HEK293 (cell line): Measurements from ENCODE around the gene LRPPRC.

Experiments used
- CTCF ChIA-PET: fragments of 350-600 bp; formaldehyde crosslinking; extraction: SDS; loops from one replicate; lab custom pipeline; 2021; ENCODE audit warnings: antibody characterized with exemption; lab: Yijun Ruan, JAX
- POLR2A ChIA-PET: fragments of 300-600 bp; formaldehyde crosslinking; extraction: SDS; loops from one replicate; lab custom pipeline; 2020; ENCODE audit warnings: antibody characterized with exemption, inconsistent platforms; lab: Yijun Ruan, JAX
- H3K27ac ChIP-seq: fragments of 200-500 bp; sonication (Bioruptor generic); 2 replicates; pipeline ENCODE4 v1.5.1; 2014; ENCODE audit warnings: low read depth, low read length, control low read depth, inconsistent platforms; ENCODE audit errors: extremely low read depth
- H3K36me3 ChIP-seq, 2 experiments: fragments of 200-500 bp in 1 of 2; sonication (Bioruptor generic) in 1 of 2; 1 replicate in 1 of 2; 2 replicates in 1 of 2; pipeline ENCODE4 v1.5.1; 2014 to 2017; ENCODE audit warnings: inconsistent platforms in 2 of 2, low read length in 2 of 2; ENCODE audit not compliant: control insufficient read depth in 2 of 2, insufficient read depth in 1 of 2
- H3K4me1 ChIP-seq: fragments of 200-500 bp; sonication (Bioruptor generic); 2 replicates; pipeline ENCODE4 v1.5.1; 2014; ENCODE audit warnings: mild to moderate bottlenecking, low read length, inconsistent platforms; ENCODE audit not compliant: control insufficient read depth, insufficient read depth
- H3K4me3 ChIP-seq: 2 replicates; pipeline ENCODE4 v1.5.1; 2011; ENCODE audit warnings: low read depth, mild to moderate bottlenecking, control low read depth, low read length, moderate library complexity
- H3K9me3 ChIP-seq: fragments of 200-500 bp; sonication (Bioruptor generic); 2 replicates; pipeline ENCODE4 v1.5.1; 2014; ENCODE audit warnings: low read depth, low read length, inconsistent platforms; ENCODE audit not compliant: control insufficient read depth, insufficient read depth
- GLI2 ChIP-seq: fragments of 450-650 bp; formaldehyde crosslinking; IDR thresholded peaks from 2 replicates; pipeline ENCODE4; 2017; ENCODE audit warnings: missing biosample characterization, missing genetic modification characterization, low read depth, borderline replicate concordance
- PRDM1 ChIP-seq: fragments of 450-650 bp; formaldehyde crosslinking; IDR thresholded peaks from 2 replicates; pipeline ENCODE4; 2016; ENCODE audit warnings: missing biosample characterization, missing genetic modification characterization
- PRDM6 ChIP-seq: fragments of 450-650 bp; formaldehyde crosslinking; IDR thresholded peaks from 2 replicates; pipeline ENCODE4 v1.5.1; 2017; ENCODE audit warnings: missing biosample characterization, missing genetic modification characterization
- SCRT1 ChIP-seq: fragments of 450-650 bp; formaldehyde crosslinking; IDR thresholded peaks from 2 replicates; pipeline ENCODE4 v1.5.1; 2016; ENCODE audit warnings: missing biosample characterization, missing genetic modification characterization, borderline replicate concordance
- ZBTB17 ChIP-seq: fragments of 450-650 bp; formaldehyde crosslinking; IDR thresholded peaks from 2 replicates; pipeline ENCODE4 v1.5.1; 2016; ENCODE audit warnings: missing biosample characterization, missing genetic modification characterization
- ZBTB21 ChIP-seq: fragments of 450-650 bp; formaldehyde crosslinking; IDR thresholded peaks from 2 replicates; pipeline ENCODE4 v1.5.1; 2017; ENCODE audit warnings: missing biosample characterization, missing genetic modification characterization
- ZFP3 ChIP-seq: fragments of 450-650 bp; formaldehyde crosslinking; IDR thresholded peaks from 2 replicates; pipeline ENCODE4 v1.5.1; 2016; ENCODE audit warnings: low read depth, missing biosample characterization, missing genetic modification characterization
- ZNF175 ChIP-seq: fragments of 450-650 bp; formaldehyde crosslinking; IDR thresholded peaks from 2 replicates; pipeline ENCODE4 v1.5.1; 2016; ENCODE audit warnings: missing biosample characterization, missing genetic modification characterization
- ZNF23 ChIP-seq: fragments of 450-650 bp; formaldehyde crosslinking; IDR thresholded peaks from 2 replicates; pipeline ENCODE4 v1.5.1; 2016; ENCODE audit warnings: missing biosample characterization, missing genetic modification characterization, borderline replicate concordance
- ZNF423 ChIP-seq: fragments of 450-650 bp; formaldehyde crosslinking; IDR thresholded peaks from 2 replicates; pipeline ENCODE4 v1.5.1; 2016; ENCODE audit warnings: missing biosample characterization, missing genetic modification characterization
- ZNF585B ChIP-seq: fragments of 450-650 bp; formaldehyde crosslinking; IDR thresholded peaks from 2 replicates; pipeline ENCODE4 v1.5.1; 2016; ENCODE audit warnings: missing biosample characterization, missing genetic modification characterization
- ZNF600 ChIP-seq: fragments of 450-650 bp; formaldehyde crosslinking; IDR thresholded peaks from 2 replicates; pipeline ENCODE4 v1.5.1; 2016; ENCODE audit warnings: missing biosample characterization, missing genetic modification characterization
- ZNF791 ChIP-seq: fragments of 450-650 bp; formaldehyde crosslinking; IDR thresholded peaks from 2 replicates; pipeline ENCODE4 v1.5.1; 2016; ENCODE audit warnings: missing biosample characterization, missing genetic modification characterization
- TF ChIP-seq, protein P1 (sequence below): fragments of 450-650 bp; formaldehyde crosslinking; IDR thresholded peaks from 2 replicates; pipeline ENCODE4 v1.5.1; 2016; ENCODE audit warnings: missing biosample characterization, missing genetic modification characterization
- TF ChIP-seq, protein P2 (sequence below): fragments of 450-650 bp; formaldehyde crosslinking; IDR thresholded peaks from 2 replicates; pipeline ENCODE4 v1.5.1; 2016; ENCODE audit warnings: missing biosample characterization, missing genetic modification characterization

LRPPRC gene

GRCh38 chr2:43939695-43940256 is 56.0 kb downstream of the LRPPRC start:
- POLR2A ChIA-PET = no interaction called here
- H3K9me3 ChIP-seq = no peaks in the 10 kb centered on the region
- peaks cover 37 to 57% of the 10 kb centered on the region in 2 experiments for H3K36me3 ChIP-seq
- H3K4me1 ChIP-seq = no peaks in the 10 kb centered on the region
- TF ChIP-seq PRDM6 (0 out of 2 replicates have a peak, but pooled peaks have one; percentile 21), SCRT1 (tag by site-specific recombination) (no peak), ZNF791 (tag by site-specific recombination) (no peak)
- TF ChIP-seq, all 188 proteins: peak for 1
- H3K4me3 ChIP-seq = no peak overlapping the region
- no peak overlapping the region for H3K27ac ChIP-seq
- CTCF ChIA-PET = interaction anchor here (1.6 kb wide), 1 partner anchor 12 kb away, joined by 5 read pairs; no protein-coding TSS in a partner anchor

GRCh38 chr2:43937269-43937820 is 58.4 kb downstream of the LRPPRC start:
- no peaks in the 10 kb centered on the region for H3K9me3 ChIP-seq
- no peak overlapping the region for H3K27ac ChIP-seq
- ChIA-PET CTCF (interaction anchor here (0.9 to 2.4 kb wide), 4 partner anchors 9 to 332 kb away, joined by 3 to 9 read pairs (median 4); no protein-coding TSS in a partner anchor), POLR2A (no interaction called here)
- TF ChIP-seq ZNF23 (tag by site-specific recombination) = no peak
- TF ChIP-seq PRDM1 (tag by site-specific recombination) = peak; percentile 41; the same call in 1 of the 2 replicates
- H3K4me1 ChIP-seq = no peaks in the 10 kb centered on the region
- H3K4me3 ChIP-seq = no peak overlapping the region
- peaks cover 31 to 62% of the 10 kb centered on the region in 2 experiments for H3K36me3 ChIP-seq

- H3K4me3 ChIP-seq = no peak overlapping the region
- H3K27ac ChIP-seq = no peak overlapping the region
- peaks cover 26 to 67% of the 10 kb centered on the region in 2 experiments for H3K36me3 ChIP-seq
- POLR2A ChIA-PET = no interaction called here
- CTCF ChIA-PET = interaction anchor here (0.6 to 1.0 kb wide), 4 partner anchors 17 to 299 kb away, joined by 3 to 6 read pairs (median 4); no protein-coding TSS in a partner anchor
- no peaks in the 10 kb centered on the region for H3K4me1 ChIP-seq
- TF ChIP-seq, protein P1, sequence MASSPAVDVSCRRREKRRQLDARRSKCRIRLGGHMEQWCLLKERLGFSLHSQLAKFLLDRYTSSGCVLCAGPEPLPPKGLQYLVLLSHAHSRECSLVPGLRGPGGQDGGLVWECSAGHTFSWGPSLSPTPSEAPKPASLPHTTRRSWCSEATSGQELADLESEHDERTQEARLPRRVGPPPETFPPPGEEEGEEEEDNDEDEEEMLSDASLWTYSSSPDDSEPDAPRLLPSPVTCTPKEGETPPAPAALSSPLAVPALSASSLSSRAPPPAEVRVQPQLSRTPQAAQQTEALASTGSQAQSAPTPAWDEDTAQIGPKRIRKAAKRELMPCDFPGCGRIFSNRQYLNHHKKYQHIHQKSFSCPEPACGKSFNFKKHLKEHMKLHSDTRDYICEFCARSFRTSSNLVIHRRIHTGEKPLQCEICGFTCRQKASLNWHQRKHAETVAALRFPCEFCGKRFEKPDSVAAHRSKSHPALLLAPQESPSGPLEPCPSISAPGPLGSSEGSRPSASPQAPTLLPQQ (tag by site-specific recombination) = no peak
- no peak for TF ChIP-seq ZNF585B
- TF ChIP-seq ZNF423 (tag by site-specific recombination) = no peak
- no peak for TF ChIP-seq ZNF600 (tag by site-specific recombination)
- TF ChIP-seq GLI2 = no peak
- no peak for TF ChIP-seq ZFP3
- TF ChIP-seq ZBTB17 (tag by site-specific recombination) = no peak
- TF ChIP-seq ZNF175 (tag by site-specific recombination) = no peak
- TF ChIP-seq, protein P2, sequence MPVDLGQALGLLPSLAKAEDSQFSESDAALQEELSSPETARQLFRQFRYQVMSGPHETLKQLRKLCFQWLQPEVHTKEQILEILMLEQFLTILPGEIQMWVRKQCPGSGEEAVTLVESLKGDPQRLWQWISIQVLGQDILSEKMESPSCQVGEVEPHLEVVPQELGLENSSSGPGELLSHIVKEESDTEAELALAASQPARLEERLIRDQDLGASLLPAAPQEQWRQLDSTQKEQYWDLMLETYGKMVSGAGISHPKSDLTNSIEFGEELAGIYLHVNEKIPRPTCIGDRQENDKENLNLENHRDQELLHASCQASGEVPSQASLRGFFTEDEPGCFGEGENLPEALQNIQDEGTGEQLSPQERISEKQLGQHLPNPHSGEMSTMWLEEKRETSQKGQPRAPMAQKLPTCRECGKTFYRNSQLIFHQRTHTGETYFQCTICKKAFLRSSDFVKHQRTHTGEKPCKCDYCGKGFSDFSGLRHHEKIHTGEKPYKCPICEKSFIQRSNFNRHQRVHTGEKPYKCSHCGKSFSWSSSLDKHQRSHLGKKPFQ (tag by site-specific recombination) = no peak
- TF ChIP-seq PRDM6 = no peak
- TF ChIP-seq ZBTB21 (tag by site-specific recombination) = no peak
- no peaks in the 10 kb centered on the region for H3K9me3 ChIP-seq
These were observed 61.2 kb downstream of the LRPPRC start for GRCh38 chr2:43934567-43934966.
